ENCODE data around the gene PABPN1. TPM values are rescaled to one million over a fixed set of nuclear protein-coding genes. Genes with fewer than 3 reads are reported as not detected.

PABPN1 gene
- total and polyA plus RNA-seq, 10 donors = 52.1 to 152 (median 132) TPM

- WGBS, 5 donors = 51 to 88% (median 82%) methylated on average over 2 of the region's 2 CpGs
- TF ChIP-seq POLR2A (IDR thresholded peaks at IDR 0.05) (no peak), CTCF (IDR thresholded peaks at IDR 0.05 in 8 of 11, conservative IDR thresholded peaks at IDR 0.05 in 3 of 11) (peak in 1 of 11 experiments; percentile 13), POLR2AphosphoS5 (IDR thresholded peaks at IDR 0.05) (no peak)
- Histone ChIP-seq H3K4me1 (peaks cover 17 to 63% (median 41%) of the 10 kb centered on the region in 6 donors), H3K4me3 (no peak overlapping the region), H3K27ac (peak overlapping the region in 6 of 8 donors; percentile 96 to 98 (median 96)), H3K36me3 (peaks cover 0 to 34% (median 12%) of the 10 kb centered on the region in 6 donors), H3K9me3 (no peaks in the 10 kb centered on the region), H3K27me3 (replicated peaks in 1 of 7) (no peaks in the 10 kb centered on the region)
- no peak for DNase-seq
- intact Hi-C loops (cut with DNase I; ENCODE audit: low total_unique reads) = loop anchor here (10.0 kb wide), 1 partner anchor 175 kb away; no protein-coding TSS in a partner anchor
These were observed 21.9 kb upstream of the PABPN1 start for GRCh38 chr14:23299211-23299957.

GRCh38 chr14:23299986-23300686 is 21.1 kb upstream of the PABPN1 start:
- TF ChIP-seq POLR2A (IDR thresholded peaks at IDR 0.05) = no peak
- TF ChIP-seq POLR2AphosphoS5 (IDR thresholded peaks at IDR 0.05) = no peak
- TF ChIP-seq CTCF (IDR thresholded peaks at IDR 0.05 in 8 of 11, conservative IDR thresholded peaks at IDR 0.05 in 3 of 11) = no peak
- H3K27me3 ChIP-seq (replicated peaks in 1 of 7) = no peaks in the 10 kb centered on the region
- peak overlapping the region; percentile 75 to 98 (median 96) for H3K27ac ChIP-seq
- no peak for DNase-seq
- H3K4me1 ChIP-seq = peaks cover 15 to 55% (median 34%) of the 10 kb centered on the region in 6 donors
- peak overlapping the region; percentile 51 to 92 (median 76) for H3K4me3 ChIP-seq
- intact Hi-C loops (cut with DNase I; ENCODE audit: low total_unique reads) = loop anchor here (10.0 kb wide), 1 partner anchor 175 kb away; no protein-coding TSS in a partner anchor
- 57 to 62% (median 60%) methylated on average over 10 of the region's 10 CpGs for WGBS, 5 donors
- H3K36me3 ChIP-seq = peaks cover 0 to 34% (median 12%) of the 10 kb centered on the region in 6 donors
- H3K9me3 ChIP-seq = no peaks in the 10 kb centered on the region

GRCh38 chr14:23300687-23301223 is 20.5 kb upstream of the PABPN1 start:
- TF ChIP-seq POLR2AphosphoS5 (IDR thresholded peaks at IDR 0.05) (peak in 1 of 3 donors; percentile 3), CTCF (IDR thresholded peaks at IDR 0.05 in 8 of 11, conservative IDR thresholded peaks at IDR 0.05 in 3 of 11) (no peak)
- intact Hi-C loops (cut with DNase I; ENCODE audit: low total_unique reads) = no loop called here
- H3K9me3 ChIP-seq = no peaks in the 10 kb centered on the region
- H3K36me3 ChIP-seq = peaks cover 0 to 34% (median 12%) of the 10 kb centered on the region in 6 donors
- WGBS, 5 donors = 3 to 11% (median 5%) methylated on average over 13 of the region's 13 CpGs
- DNase-seq = peak; percentile 85
- H3K4me1 ChIP-seq = peaks cover 13 to 55% (median 35%) of the 10 kb centered on the region in 6 donors
- peak overlapping the region; percentile 75 to 98 (median 96) for H3K27ac ChIP-seq
- H3K27me3 ChIP-seq (replicated peaks in 1 of 7) = no peaks in the 10 kb centered on the region
- peak overlapping the region; percentile 51 to 92 (median 76) for H3K4me3 ChIP-seq
